ENCODE results near the gene DTNBP1. TPM values are rescaled to one million over a fixed set of nuclear protein-coding genes. Genes with fewer than 3 reads are reported as not detected.

The DTNBP1 gene
- total RNA-seq, 4 donors from 2014 or later: 12.8 to 58.6 (median 26.2) TPM

- no peaks in the 10 kb centered on the region for H3K4me1 ChIP-seq
These were observed 85.2 kb downstream of the DTNBP1 start for GRCh38 chr6:15577550-15578171.

GRCh38 chr6:15577106-15577505, 85.7 kb downstream of the DTNBP1 start:
- Histone ChIP-seq H3K27ac (no peak overlapping the region), H3K4me3 (no peak overlapping the region), H3K36me3 (no peaks in the 10 kb centered on the region), H3K9me3 (no peaks in the 10 kb centered on the region), H3K27me3 (no peaks in the 10 kb centered on the region), H3K4me1 (no peaks in the 10 kb centered on the region)
- TF ChIP-seq POLR2A (IDR thresholded peaks at IDR 0.05): no peak
- TF ChIP-seq CTCF (IDR thresholded peaks at IDR 0.05): no peak
- no peak for DNase-seq

More at GRCh38 chr6:15577550-15578171, 85.2 kb downstream of the DTNBP1 start:
- Histone ChIP-seq H3K4me3 (no peak overlapping the region), H3K36me3 (no peaks in the 10 kb centered on the region), H3K27ac (no peak overlapping the region), H3K27me3 (no peaks in the 10 kb centered on the region), H3K9me3 (no peaks in the 10 kb centered on the region)
- TF ChIP-seq CTCF (IDR thresholded peaks at IDR 0.05): no peak
- TF ChIP-seq POLR2A (IDR thresholded peaks at IDR 0.05): no peak
- no peak for DNase-seq

- Histone ChIP-seq H3K9me3 (no peaks in the 10 kb centered on the region), H3K27ac (peak overlapping the region in 1 of 4 donors; percentile 0), H3K4me3 (no peak overlapping the region), H3K4me1 (no peaks in the 10 kb centered on the region), H3K27me3 (no peaks in the 10 kb centered on the region), H3K36me3 (no peaks in the 10 kb centered on the region)
- DNase-seq: no peak
- no peak for TF ChIP-seq CTCF (IDR thresholded peaks at IDR 0.05)
- no peak for TF ChIP-seq POLR2A (IDR thresholded peaks at IDR 0.05)
These were observed 87.3 kb downstream of the DTNBP1 start for GRCh38 chr6:15575357-15576033.

- H3K4me1 ChIP-seq: no peaks in the 10 kb centered on the region
- DNase-seq: no peak
- H3K27ac ChIP-seq: no peak overlapping the region
- no peak for TF ChIP-seq POLR2A (IDR thresholded peaks at IDR 0.05)
- no peak for TF ChIP-seq CTCF (IDR thresholded peaks at IDR 0.05)
- no peak overlapping the region for H3K4me3 ChIP-seq
- no peaks in the 10 kb centered on the region for H3K27me3 ChIP-seq
- no peaks in the 10 kb centered on the region for H3K9me3 ChIP-seq
- no peaks in the 10 kb centered on the region for H3K36me3 ChIP-seq
These were observed 88.3 kb downstream of the DTNBP1 start for GRCh38 chr6:15574486-15574885.

GRCh38 chr6:15574023-15574422, 88.8 kb downstream of the DTNBP1 start:
- H3K27me3 ChIP-seq: no peaks in the 10 kb centered on the region
- TF ChIP-seq CTCF (IDR thresholded peaks at IDR 0.05): no peak
- no peak for DNase-seq
- no peak overlapping the region for H3K27ac ChIP-seq
- no peaks in the 10 kb centered on the region for H3K4me1 ChIP-seq
- H3K9me3 ChIP-seq: no peaks in the 10 kb centered on the region
- H3K4me3 ChIP-seq: no peak overlapping the region
- H3K36me3 ChIP-seq: no peaks in the 10 kb centered on the region

All from Peyer's patch (tissue), 4 donors.